H54 (cell line): Measurements from ENCODE around the gene SYP.
A peak's percentile ranks its signal among the peaks of the same experiment; 100 is the strongest.

Source experiments
- DNase-seq: peaks from one replicate; pipeline ENCODE4 v3.0.0; 2011; ENCODE audit warnings: low spot score, mixed read lengths; ENCODE audit not compliant: insufficient read length
- FAIRE-seq: peaks from 3 replicates; lab custom pipeline; 2011; peaks lifted over from hg19 to GRCh38; lab: Jason Lieb, UNC
- POLR2A ChIP-seq: IDR thresholded peaks from 2 replicates; pipeline ENCODE4 v1.6.1; 2011; ENCODE audit warnings: low read depth, mild to moderate bottlenecking, low read length

The SYP gene

DNA sequence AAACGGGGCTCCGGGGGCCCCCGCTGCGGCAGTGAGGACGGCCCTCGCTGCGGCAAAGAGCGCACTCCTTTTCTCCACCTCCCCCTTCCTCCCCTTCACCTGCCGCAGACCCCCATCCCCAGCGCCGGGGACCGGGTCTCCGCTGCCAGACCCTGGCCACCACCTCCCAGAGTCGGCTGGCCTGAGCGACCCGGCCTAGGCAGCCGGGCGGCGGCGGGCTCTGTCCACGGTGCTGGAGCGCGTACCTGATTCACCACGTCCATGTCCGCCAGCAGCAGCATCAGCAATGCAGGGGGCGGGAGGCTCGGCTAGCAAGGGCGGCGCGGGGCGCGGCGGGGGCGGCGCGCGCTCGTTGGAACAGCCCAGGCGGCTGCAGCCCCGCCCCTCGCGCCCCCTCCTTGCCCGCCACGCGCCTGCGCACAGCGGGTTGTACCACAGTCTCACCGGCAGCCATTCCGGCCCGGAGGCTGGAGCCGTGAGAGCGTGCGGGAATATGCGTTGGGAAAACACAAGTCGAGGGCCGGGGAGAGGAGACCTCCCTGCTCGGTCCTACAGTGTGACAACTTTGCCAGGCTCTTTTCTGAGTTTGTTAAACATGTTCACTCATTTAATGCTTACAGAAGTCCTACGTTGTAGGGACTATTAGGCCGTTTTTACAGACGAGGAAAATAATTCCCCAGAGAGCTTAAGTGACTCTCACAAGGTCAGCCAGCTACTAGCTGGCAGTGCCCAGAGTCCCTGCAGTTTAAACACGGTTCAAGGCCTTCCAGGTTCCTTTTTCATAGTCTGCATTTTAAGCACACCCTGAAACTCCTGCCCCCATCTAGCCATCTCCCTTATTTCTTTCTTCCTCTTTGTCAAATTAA, at the start of gene SYP:
TSS of gene SYP (minus strand) at position 288 of the 866 bp plus-strand sequence. CDS start at position 281, 7 bp downstream.
- TF ChIP-seq POLR2A, result peak; percentile 87
- DNase-seq (peak; percentile 45), FAIRE-seq (no peak)

DNA sequence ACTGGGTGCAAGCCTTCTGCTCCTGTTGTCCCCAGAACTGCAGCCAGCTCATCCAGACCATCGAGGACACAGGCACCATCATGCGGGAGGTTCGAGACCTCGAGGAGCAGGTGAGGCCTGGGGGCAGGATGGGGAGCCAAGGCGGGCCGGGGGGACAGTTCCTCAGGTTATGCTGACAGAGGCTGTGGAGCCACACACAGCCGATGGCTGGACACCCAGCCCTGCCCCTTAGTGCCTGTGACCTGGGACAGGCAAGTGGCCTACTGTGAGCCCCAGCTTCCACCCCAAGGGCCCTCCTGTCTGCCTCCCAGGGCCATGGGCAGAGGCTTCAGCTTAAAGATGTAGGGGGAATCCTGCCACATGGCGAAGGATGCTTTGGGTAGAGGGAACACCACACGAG, 49.6 kb upstream of the SYP start:
- DNase-seq, result no peak
- no peak for TF ChIP-seq POLR2A
- FAIRE-seq, result no peak

DNA sequence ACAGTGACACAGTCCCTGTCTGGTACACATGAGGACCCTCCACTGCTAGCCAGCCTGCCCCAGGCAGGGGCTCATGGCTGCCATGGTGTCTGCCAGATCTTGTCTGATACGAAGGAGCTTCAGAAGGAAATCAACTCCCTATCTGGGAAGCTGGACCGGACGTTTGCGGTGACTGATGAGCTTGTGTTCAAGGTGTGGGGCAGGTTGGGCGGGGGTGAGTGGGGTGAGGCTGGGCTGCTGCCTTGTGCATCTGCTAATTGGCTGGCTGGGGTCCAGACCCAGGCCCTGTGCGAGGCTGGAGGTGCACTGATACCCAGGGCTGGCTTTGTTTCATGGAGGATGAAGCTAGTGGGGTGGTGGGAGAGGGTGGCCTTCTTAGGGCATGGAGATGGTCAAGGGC, 49.1 kb upstream of the SYP start:
- FAIRE-seq, result no peak
- no peak for TF ChIP-seq POLR2A
- no peak for DNase-seq

DNA sequence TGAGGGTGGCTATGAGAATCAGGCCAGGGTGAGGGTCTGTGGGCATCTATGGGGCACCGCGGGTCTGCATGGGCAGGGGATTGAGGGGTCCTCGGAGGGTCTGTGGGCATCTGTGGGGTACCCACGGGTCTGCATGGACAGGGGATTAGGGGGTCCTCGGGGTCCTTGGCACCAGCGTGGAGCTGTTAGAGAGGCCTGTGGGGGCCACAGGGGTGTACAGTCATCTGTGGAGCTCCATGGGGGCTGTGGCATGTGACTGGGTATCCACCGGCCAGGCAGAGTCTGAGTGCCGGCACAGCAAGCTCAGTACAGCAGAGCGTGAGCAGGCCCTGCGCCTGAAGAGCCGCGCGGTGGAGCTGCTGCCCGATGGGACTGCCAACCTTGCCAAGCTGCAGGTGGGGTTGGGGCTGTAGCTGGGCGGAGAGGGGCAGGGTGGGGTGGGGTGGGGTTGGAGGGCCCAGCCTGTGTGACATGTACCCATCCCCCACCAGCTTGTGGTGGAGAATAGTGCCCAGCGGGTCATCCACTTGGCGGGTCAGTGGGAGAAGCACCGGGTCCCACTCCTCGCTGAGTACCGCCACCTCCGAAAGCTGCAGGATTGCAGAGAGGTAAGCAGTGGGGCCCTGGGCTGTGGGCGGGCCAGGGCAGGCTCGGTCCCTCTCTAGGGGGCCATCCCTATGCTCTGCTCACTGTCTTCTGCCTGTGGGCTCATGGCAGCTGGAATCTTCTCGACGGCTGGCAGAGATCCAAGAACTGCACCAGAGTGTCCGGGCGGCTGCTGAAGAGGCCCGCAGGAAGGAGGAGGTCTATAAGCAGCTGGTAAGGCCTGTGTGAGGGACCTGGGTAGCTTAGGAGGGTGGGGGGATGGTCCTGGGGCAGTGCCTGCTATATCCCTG, 48.2 kb upstream of the SYP start:
- no peak for FAIRE-seq
- DNase-seq, result no peak
- no peak for TF ChIP-seq POLR2A

DNA sequence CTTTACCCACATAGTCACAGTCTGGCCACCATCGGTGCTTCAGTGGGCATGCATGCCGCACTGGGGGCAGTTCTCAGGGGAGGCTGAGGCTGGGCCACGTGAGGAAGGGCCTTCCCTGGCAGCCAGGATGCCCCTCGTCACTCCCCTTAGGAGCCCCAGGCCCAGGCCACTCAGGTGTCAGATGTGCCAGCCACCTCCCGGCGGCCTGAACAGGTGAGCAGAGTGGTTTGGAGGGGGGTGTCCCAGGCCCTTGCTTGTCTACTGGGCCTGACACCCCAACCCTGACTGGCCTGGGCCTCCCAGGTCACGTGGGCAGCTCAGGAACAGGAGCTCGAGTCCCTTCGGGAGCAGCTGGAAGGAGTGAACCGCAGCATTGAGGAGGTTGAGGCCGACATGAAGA, 47.4 kb upstream of the SYP start:
- DNase-seq, result no peak
- FAIRE-seq, result no peak
- no peak for TF ChIP-seq POLR2A

DNA sequence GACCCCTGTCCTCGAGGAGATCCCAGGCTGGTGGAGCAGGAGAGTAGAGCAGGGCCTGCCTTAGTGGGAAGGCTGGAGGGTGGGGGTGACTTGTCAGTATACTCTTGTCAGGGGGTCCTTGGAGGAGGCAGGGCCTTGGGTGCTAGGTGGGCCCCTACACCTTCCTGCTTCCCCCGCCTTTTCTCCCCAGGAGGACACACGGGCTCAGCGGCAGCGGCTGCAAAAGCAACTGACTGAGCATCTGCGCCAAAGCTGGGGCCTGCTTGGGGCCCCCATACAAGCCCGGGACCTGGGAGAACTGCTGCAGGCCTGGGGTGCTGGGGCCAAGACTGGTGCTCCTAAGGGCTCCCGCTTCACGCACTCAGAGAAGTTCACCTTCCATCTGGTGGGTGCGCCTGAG, 46.5 kb upstream of the SYP start:
- FAIRE-seq (no peak), DNase-seq (no peak)
- TF ChIP-seq POLR2A, result no peak

DNA sequence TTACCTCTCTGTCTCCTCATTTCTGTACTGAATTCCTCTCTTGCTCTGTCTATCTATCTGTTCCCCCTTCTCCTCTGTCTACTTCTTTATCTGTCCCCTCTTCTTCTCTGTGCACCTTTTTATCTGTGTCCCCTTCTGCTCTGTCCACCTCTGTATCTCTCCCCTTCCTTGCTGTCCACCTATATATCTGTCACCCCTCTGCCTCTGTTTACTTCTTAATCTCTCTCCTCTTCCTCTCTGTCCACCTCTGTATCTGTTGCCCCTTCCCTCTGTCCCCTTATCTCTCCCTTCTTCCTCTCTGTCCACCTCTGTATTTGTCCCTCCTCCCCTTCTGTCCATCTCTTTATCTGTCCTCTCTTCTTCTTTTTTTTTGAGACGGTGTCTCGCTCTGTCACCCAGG, 44.2 kb upstream of the SYP start:
- no peak for TF ChIP-seq POLR2A
- no peak for FAIRE-seq
- DNase-seq, result no peak

DNA sequence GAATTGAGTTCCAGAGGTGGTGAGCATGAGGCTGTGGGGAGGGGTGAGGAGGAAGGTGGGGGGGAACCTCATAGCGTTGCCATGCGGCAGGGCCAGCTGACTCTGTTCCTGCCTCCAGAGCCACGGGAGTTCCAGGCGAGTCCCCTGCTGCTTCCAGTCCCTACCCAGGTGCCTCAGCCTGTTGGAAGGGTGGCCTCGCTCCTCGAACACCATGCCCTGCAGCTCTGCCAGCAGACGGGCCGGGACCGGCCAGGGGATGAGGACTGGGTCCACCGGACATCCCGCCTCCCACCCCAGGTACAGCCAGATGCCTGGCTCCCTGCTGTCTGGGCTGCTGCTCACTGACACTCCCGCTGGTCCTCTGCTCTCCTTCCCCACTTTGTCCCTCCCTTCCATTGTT, 43.2 kb upstream of the SYP start:
- FAIRE-seq, result no peak
- no peak for DNase-seq
- TF ChIP-seq POLR2A, result no peak

DNA sequence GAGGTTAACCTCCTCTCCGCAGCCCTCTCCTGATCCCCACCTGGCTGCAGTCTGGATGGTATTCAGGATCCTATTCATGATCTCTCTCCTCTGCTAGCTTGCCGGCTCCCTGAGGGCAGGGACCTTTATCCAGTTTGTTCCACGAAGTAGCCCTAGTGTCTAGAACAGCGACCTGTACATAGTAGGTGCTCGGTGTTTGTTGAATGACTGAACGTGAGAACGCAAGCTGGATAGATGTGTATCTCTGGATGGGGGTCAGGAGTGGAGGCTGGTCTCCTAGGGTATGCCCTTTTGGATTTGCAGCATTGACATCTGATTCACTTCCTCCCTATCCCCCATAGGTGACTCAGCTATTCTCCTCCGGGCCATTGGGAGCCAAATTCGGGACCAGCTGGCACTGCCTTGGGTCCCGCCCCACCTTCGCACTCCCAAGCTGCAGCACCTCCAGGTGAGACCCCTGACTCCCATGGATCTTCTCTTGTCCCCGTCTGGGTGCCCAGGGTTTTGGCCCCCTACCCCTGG, 42.6 kb upstream of the SYP start:
- DNase-seq, result peak; percentile 30
- TF ChIP-seq POLR2A, result no peak
- no peak for FAIRE-seq

DNA sequence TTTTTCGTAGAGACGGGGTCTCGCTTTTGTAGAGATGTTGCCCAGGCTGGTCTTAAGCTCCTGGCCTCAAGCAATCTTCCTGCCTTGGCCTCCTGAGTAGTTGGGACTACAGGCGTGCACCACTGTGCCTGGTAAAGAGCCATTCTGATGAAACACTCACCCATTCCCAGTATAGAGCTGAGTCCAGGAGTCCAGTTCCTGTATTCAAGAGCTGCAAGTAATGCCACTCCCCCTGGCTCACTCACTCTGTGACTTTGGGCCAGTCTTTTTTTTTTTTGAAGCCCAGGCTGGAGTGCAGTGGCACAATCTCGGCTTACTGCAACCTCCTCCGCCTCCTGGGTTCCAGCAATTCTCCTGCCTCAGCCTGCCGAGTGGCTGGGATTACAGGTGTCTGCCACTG, 38.7 kb upstream of the SYP start:
- no peak for TF ChIP-seq POLR2A
- FAIRE-seq (no peak), DNase-seq (no peak)

DNA sequence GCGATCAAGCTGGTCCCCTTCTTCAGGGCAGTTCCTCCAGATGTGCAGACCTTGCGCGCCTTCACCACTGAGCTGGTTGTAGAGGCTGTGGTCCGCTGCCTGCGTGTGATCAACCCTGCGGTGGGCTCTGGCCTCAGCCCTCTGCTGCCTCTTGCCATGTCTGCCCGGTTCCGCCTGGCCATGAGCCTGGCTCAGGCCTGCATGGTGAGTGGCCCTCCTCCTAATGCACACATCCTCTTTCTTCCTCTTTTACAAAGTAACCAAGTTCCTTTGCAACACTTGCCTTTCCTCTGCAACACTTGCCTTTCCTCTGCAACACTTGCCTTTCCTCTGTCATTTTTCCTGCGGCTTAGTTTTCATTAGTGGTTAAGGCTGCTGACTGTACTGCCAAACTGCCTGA, 37.1 kb upstream of the SYP start:
- no peak for TF ChIP-seq POLR2A
- DNase-seq (no peak), FAIRE-seq (no peak)

DNA sequence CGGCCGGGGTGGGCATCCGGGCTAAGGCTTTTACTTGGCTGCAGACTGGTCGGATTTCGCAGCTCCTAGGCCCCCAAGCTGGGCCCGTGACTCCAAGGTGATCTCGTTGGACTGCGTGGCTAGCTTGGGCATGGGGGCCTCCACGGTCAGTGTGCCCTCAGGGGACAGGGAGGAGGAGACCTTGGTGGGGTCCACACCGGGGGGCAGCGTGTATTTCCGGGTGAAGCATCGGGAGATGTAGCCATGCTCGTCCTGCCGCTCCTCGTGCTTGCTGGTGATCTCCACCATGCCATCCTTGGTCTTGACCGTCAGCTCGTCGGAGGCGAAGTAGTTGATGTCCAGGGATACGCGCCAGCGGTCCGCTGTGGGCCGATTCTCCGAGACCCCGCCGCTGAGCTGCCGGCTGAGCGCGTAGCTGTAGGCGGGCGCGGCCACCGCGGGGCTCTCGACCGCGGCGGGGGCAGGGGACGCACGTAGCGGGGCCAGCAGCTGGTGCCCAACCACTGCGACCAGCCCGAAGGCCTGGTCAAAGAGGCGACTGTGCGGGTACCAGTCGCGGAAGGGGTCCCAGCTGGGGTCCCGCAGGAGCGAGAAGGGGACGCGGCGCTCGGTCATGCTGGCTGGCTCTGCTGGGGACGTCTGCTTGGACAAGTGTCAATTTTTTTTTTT, 34.0 kb upstream of the SYP start:
- no peak for TF ChIP-seq POLR2A
- no peak for DNase-seq
- no peak for FAIRE-seq

DNA sequence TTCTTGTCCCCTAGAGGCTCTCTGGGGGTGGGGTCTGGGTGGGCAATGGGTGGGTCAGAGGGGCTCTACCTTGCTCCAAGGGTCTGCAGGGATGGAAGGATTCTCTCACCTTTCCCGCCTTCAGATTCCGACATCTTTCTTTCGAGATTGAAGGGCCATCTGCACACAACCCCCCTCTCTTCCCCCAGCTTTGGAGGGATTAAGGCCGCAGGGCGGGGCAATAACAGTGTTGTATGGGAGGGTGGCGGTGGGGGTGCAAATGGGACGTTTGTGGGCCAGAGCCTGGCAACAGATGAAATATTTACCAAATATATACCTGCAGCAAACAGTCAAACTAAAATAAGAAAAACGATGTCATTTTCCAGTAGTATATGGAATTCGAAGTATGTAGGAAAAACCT, 33.2 kb upstream of the SYP start, which contains the start of gene CACNA1F:
TSS of gene CACNA1F (minus strand) at position 165 of the 400 bp plus-strand sequence. CDS start at position 134, 31 bp downstream.
- FAIRE-seq (no peak), DNase-seq (no peak)
- TF ChIP-seq POLR2A, result no peak
